NCI-H226 (cell line): Measurements from ENCODE around the gene ENPP7.

Experiments used
- DNase-seq: peaks from one replicate; pipeline ENCODE4 v3.0.0-alpha.2; 2015

ENPP7 gene, protein sequence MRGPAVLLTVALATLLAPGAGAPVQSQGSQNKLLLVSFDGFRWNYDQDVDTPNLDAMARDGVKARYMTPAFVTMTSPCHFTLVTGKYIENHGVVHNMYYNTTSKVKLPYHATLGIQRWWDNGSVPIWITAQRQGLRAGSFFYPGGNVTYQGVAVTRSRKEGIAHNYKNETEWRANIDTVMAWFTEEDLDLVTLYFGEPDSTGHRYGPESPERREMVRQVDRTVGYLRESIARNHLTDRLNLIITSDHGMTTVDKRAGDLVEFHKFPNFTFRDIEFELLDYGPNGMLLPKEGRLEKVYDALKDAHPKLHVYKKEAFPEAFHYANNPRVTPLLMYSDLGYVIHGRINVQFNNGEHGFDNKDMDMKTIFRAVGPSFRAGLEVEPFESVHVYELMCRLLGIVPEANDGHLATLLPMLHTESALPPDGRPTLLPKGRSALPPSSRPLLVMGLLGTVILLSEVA

DNA sequence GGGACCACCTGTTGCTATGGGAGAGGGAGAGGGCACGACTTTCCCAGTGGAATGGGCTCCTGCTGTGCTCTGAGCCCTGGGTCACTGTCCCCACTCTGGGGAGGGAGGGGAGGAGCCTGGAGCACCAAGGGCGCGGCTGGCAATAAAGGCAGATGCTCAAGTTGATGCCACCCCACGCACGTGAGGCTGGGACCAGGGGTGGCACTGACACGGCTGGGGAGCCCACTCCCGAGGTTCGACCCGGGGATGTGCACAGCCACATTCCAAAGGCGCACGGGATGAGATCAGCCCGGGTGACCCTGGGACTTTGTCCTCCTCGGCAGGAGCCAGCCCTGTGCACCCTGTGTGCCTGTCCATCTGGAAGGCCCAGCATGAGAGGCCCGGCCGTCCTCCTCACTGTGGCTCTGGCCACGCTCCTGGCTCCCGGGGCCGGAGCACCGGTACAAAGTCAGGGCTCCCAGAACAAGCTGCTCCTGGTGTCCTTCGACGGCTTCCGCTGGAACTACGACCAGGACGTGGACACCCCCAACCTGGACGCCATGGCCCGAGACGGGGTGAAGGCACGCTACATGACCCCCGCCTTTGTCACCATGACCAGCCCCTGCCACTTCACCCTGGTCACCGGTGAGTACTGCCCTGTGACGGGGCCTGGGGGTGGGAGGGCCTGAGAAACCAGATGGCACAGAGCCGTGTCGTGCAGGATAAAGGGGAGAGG lies at the start of gene ENPP7:
Gene ENPP7 (plus strand): TSS at position 175 of the 715 bp plus-strand sequence. CDS start 197 bp downstream, at position 372.
- no peak for DNase-seq

DNA sequence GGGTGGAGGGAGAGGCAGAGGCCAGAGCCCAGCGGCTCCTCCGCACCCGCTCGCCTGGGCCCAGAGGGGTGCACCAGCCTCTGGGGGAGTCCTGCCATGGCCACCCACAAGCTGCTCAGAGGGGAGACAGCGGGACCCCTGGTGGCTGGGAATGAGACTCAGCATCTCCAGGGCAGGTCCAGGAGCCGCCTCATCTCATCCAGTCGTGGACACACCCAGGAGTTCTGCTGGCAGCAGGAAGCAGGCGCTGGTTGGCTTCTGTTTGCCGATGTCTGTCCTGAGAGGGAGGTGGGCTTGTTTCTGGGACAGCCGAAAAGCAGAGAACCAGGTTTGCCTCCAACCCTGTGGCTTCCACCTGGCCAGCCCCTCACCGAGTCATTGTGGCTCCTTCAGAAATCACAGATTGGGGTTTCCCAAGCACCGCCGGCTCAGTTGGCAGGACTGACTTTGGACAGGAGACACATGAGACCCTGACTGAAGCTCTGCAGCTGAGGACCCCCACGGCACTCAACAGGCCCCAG lies 49.6 kb upstream of the ENPP7 start:
- no peak for DNase-seq

DNA sequence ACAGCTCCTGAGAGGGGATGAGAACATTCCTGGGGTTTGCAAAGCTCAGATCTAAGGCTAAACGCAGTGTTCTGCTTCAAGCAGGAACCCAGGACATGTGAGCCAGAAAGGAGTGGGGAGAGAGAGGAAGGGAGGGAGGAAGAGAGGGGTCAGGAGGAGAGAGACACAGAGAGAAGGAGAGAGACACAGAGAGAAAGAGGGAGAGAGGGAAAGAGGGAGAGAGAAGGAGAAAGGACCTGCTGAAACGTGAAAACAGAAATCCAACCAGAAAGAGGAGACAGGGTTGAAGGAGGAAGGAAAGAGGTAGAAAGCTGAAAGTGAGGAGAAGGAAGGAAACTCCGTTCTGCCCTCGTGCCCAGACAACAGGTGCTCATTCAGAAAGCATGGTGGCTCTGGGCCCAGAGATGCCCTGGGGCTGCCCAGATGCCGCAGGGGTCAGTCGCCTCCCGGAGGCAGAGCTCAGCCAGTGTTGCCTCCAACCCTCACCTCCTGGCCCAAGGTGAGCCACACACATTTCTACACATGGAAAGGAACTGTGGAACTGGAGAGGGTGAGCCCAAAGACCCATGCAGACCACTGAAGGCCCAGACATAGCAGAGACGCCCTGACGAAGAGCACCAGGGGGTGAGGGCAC lies 49.0 kb upstream of the ENPP7 start:
- no peak for DNase-seq

DNA sequence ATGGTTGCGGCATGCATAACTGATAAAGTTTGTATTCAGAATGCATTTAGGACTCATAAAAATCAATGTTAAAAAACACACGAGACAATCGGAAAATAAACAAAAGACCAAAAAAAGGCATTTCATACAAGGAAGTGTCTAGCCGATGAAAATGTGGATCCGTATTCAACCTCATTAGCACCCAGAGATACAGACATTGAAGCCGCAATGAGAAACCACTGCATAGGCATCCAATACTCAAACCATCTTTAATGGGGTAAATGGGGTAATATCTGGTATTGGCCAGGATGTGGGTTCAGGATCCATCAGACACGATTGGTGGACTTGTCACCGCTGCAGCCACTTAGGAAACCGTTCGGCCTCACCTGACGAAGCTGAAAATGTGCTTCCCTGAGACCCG lies 47.4 kb upstream of the ENPP7 start:
- DNase-seq = no peak

DNA sequence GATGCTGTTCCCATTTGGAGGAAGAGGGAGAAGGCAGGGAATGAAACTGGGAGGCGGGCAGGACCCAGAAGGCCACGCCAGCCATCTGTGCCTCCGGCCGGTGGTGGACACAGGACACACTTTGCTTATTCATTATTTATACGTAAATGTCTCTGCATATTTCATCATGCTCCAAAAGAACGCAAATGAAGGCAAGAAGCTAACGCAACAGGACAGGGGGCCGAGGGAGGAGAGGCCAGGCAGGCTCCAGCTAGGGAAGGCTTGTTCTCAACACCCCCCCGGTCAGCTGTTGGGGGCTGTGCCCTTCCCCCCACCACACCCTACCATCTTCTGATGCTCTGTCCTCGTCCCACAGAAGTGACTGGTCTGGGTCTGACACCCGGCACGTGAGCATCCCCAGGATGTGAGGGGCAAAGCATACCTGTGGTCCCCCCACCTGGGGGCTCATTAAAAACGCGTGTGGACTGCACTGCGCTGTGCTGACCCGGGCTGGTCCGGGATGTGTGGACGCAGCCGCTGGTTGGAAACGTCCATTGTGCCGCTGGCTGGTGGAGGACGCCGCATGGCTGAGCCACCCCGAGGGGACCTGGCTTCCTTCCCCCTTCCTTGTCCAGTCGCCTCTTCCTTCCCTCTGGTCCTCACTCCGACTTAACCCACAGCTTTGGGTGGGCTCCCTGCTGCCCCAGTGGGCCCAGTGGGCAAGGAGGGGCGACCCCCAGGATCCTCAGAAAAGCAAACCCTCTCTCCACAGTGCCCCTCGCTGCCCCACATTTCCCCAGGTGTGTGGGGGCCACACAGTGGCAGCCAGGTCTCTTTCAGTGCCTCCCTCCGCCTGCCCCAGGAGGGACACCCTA lies 46.4 kb upstream of the ENPP7 start:
- no peak for DNase-seq

DNA sequence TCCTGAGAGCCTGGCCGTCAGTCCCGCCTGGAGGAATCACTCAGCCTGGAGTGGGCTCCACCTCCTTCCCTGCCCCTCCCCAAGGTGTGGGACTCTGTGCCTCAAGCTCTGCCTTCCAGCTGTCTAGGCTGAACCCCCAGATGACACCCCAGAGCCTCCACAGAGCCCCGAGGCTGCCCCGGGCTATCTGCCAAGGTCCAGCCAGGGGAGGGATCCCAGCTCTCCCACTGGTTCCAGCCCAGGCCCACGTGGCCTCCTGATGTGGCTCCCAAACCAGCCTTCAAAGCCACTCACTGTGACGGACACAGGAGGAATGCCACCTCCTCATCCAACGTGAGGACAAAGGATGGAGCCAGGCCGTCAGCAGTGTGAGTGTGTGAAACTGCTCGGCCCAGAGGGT lies 45.6 kb upstream of the ENPP7 start:
- DNase-seq = no peak

DNA sequence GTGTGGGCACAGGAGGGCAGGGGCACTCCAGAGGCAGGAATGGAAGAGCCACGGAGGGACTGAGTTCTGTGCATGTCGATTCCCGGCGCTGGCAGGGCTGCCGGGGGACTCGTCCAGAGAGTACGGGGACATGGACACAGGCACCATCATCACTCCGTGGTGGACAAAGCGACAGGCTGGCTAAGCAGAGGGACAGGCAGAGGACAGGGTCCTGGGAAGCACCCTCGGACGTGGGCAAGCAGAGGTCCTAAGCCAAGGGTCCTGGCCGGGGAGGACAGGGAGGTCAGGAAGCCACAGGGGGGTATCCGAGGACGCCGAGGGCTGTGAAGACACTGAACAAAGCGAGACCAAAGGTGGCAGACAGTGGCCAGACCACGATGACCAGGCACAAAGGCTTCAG lies 44.3 kb upstream of the ENPP7 start:
- no peak for DNase-seq

DNA sequence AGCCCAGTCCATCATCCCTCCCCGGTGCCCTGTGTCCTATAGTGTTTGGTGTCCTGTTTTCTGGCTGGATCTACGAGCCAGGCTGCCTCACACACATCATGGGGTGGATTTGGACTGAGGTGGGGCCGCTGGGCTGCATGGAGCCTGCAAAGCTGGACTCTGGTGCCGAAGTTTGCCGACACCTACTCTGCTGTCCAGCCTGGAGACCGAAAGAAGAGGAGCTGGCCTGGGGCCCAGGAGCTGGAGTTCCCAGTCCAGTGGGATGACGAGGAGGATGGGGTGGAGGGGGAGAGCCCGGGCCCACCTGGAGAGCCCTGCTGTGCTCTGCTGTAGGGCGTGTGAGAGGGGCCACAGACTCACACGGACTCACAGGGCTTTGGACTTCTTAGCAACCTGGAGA lies 40.3 kb upstream of the ENPP7 start:
- no peak for DNase-seq

DNA sequence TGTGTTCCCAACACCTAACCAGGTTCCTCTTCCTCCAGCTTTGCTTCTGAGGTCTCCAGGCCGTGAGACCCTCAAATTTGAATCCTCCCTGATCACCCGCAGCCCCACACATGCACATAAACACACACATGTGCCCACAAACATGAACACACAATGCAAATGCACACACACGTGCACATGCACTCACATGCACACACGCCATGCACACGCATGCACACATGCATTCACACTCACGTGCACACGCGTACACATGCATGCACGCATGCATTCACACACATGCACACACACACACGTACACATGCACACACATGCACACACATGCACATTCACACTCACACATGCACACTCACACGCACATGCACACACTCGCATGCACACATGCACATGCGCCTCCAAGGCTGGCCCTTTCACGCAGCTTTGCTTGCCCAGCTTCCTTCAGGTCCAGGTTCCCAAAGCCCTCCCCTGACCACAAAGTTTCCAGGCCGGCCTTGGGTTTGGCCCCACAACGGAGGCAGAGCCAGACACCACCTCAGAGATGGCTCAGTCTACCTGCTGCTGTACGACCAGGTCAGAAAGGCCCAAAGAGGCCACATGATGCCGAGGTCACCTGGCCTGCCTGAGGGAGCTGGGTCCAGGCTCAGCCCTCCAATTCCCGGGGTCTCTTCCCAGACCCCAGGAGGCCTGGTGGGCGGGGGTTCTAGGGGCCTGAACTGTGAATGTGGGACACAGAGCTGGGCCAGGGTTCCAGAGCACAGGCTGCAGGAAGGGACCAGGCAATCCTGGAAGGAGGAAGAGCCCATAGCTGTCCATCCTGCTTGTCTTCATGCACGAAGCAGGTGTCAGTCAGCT lies 39.5 kb upstream of the ENPP7 start:
- no peak for DNase-seq

DNA sequence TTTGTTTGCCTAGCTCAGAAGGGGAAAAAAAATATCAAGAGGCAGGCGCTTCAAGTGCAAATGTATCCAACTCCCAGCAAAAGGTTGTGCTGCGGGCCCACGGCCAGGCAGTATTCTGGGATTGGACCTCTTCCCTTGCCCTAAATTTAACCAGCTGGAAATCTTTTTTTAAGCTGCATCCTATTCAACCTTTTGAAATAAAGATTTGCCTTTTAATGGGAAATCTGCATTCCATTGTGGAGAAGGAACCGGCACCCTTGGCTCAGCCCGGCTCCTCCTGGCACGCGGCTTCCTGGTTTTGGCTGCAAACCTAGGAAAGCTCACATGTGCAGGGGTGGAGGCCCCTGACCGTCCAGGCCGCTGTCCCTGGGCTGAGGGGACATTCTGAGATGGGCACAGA lies 38.8 kb upstream of the ENPP7 start:
- no peak for DNase-seq

DNA sequence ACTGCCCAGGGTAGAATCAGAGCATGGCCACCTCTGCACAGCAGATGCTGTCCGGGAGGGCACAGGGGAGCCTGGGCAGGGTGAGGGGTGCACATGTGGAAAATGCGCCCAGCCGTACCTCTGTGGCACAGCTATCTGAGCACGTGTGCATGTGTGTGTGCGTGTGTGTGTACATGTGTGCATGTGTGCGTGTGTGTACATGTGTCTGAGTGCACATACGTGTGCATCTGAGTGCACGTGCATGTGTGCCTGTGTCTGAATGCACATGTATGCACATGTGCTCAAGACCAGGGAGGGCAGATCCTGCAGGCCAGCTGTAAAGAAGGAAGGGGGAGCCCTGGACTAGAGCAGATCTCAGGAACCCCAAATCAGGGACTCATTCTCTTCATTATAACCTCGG lies 37.3 kb upstream of the ENPP7 start:
- no peak for DNase-seq

DNA sequence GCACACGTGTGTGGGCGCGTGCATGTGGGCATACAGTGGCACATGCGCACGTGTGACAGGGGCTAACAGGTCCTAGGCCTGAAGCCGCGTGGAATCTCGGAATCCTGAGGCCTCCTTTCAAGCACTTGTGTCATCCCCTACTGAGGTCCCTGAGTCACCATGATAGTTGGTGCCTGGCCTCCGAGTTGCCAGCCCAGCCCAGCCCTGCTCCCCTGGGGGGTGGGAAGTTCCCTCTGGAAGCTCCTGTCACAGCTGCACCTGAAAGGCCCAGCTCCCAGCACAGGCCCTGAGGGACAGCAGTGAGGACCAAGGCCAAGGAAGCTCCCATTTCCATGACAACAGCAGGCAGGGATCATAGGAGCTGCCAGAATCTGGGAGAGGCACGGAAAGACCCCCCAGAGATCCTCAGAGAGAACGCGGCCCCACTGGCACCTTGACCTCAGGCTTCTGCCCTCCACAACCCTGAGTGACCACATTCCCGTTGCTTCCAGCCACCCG lies 35.4 kb upstream of the ENPP7 start:
- no peak for DNase-seq

DNA sequence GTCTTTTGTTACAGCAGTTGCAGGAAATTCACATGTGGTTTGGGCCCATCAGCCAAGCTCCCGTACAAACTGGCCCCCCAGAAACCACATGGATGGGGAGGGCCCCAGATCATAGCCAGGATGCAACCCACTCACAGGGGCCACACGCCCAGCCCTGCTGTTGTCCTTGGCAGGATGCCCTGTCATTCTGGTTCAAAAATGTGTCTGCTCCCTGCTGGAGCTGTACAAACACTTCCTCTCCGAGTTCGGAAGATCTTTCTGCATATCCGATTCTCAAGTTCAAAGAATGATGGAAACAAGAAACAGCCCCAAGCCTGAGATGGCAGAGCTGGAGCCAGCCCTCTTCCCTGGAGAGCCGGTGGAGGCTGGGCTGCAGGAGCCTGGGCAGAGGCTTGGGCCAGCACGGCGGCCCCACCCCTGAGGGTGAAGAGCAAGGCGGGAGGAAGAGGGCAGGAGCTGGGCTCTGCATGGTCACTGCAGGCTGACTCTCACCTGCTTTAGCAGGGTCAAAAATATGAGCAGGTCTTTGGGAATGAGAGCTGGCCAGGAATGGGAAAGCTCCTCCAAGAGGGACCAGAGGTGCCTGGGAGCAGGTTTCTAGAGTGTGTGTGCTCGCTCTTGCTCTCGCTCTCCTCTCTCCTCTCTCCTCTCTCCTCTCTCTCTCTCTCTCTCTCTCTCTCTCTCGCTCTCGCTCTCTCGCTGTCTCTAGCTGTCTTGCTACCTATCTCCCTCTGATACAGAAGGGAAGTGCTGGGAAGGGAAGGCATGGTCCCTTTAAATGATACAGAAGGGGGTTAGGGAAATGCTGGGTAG lies 34.7 kb upstream of the ENPP7 start:
- no peak for DNase-seq

DNA sequence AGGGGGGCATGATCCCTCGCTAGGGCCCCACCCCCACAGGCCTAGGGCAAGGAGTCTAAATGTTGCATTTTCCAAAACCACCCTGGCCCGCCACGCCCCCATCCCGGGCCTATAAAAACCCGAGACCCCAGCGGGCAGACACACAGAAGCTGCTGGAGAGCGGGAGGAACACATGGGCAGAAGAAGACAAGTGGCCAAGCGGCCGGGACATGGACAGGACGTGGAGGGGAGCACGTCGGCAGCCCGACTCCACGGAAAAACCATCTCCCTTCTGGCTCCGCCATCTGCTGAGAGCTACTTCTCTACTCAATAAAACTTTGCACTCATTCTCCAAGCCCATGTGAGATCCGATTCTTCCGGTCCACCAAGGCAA lies 34.1 kb upstream of the ENPP7 start:
- DNase-seq = no peak

DNA sequence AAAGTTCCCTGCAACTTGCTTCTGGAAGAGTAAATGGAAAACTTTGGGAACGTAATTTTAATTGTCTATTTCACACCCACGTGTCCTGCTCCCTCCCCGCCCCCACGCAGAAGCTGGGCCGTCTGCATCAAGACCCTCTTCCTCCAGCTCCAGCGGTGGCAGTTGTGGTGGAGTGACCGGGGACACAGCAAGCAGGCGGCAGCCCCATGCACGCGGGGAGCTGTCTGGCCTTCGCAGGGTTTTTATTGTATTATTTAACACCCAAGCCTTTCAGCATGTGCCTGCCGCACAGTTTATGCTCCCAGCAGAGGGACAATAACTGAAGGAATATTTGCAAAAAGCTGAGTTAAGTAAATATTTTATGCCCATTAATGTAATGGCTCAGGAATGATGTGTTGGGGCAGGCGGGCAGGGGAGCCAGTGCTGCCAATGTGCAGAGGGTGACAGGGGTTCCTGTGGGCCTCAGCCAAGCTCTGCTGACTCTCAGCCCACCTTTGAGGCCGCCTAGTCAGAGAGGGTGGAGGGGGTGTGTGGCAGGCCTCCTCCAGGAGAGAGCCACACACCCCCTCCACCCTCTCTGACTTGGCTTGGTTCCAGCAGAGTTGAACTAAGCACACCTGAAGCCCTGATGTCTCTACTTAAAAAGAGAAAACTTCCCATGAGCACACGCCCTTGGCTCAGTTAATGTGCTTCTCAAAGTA lies 32.4 kb upstream of the ENPP7 start:
- no peak for DNase-seq

DNA sequence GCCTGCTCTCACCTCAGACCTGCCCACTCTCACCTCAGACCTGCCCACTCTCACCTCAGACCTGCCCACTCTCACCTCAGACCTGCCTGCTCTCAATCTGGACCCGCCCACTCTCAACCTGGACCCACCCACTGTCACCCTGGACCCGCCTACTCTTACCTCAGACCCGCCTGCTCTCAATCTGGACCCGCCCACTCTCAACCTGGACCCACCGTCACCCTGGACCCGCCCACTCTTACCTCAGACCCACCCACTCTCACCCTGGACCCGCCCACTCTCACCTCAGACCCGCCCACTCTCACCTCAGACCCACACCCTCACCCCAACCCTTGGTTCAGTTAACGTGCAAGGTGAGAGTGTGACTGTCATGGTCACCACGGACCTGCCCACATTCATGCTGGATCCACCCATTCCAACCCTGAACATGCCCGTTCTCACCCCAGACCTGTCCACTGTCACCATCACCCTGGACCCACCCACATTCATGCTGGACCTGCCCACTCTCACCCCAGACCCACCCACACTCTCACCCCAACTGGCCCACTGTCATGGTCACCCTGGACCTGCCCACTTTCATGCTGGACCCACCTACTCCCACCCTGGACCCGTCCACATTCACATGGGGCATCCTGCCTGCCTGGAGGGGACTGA lies 31.2 kb upstream of the ENPP7 start:
- DNase-seq = no peak

DNA sequence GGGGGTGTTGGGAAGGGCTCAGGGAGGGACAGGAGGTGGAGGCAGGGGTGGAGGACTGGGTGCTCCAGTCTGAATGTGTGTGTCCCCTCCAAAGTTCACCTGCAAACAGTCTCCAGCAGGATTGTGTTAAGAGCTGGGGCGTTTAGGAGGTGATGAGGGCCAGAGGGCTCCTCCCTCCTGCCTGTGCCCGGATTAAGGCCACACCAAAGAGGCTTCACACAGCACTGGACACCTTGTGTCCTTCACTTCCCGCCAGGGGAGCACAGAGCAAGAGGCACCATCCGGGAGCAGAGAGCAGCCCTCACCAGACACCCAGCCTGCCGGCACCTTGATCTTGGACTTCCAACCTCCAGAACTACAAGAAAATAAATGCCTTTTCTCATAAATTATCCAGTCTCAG lies 30.2 kb upstream of the ENPP7 start:
- DNase-seq = no peak

DNA sequence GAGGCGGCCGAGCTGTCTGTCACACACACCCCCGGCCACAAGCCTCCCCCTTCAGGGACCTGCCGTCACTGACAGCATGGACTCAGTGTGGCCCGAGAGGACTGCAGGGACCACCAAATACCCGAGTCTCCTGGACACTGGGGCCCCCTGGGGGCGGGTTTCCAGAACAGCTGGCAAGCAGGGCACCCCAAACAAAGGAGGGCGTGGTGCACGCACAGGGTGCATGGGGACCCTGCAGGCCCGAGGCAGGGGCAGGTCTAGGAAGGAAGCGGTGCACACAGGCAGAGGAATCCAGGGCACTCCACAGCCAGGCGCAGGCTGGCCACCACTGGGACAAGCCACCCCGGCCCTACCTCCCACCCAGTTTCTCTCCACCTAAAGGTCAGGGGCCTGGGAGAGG lies 28.7 kb upstream of the ENPP7 start:
- no peak for DNase-seq

DNA sequence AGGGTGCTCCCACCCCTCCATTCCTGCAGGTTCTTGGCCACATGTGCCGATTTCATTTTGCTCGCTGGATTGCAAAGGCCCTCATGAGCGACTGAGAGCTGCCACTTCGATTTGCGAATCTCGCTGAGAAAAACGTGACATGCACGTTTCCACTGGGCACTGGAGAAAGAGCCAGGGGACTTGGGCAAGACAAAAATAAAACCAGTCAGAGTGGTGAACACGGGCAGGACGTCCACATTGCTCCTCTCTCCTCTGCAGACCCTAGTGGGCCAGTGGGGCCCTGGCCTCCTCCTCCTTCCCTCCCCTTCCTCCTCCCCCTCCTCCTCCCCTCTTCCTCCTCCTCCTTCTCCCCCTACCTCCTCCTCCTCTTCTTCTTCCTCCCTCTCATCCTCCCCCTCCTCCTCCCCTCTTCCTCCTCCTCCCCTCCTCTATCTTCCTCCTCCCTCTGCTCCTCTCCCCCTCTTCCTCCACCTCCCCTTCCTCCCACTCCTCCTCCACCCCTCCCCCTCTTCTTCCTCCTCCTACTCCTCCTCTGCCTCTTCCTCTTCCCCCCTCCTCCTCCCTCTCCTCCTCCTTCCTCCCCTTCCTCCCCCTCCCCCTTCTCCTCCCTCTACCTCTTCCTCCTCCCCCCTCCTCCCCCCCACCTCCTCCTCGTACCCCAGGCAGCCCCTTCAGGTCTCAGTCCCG lies 28.1 kb upstream of the ENPP7 start:
- DNase-seq = no peak
